ENCODE data around the gene KCNT2.

The KCNT2 gene

GRCh38 chr1:196442366-196442765 is 165.9 kb downstream of the KCNT2 start:
- DNase-seq: no peak

GRCh38 chr1:196440711-196441110 is 167.5 kb downstream of the KCNT2 start:
- DNase-seq: no peak

GRCh38 chr1:196438329-196438728 is 169.9 kb downstream of the KCNT2 start:
- DNase-seq: no peak

GRCh38 chr1:196437671-196438070 is 170.6 kb downstream of the KCNT2 start:
- DNase-seq: no peak

GRCh38 chr1:196433000-196433399 is 175.2 kb downstream of the KCNT2 start:
- no peak for DNase-seq

- DNase-seq: no peak
Observed at GRCh38 chr1:196427976-196428734, 180.1 kb downstream of the KCNT2 start.

- no peak for DNase-seq
Observed at GRCh38 chr1:196425513-196425912, 182.7 kb downstream of the KCNT2 start.

GRCh38 chr1:196423612-196424011 is 184.6 kb downstream of the KCNT2 start:
- DNase-seq: no peak

- DNase-seq: no peak
Observed at GRCh38 chr1:196418772-196419171, 189.5 kb downstream of the KCNT2 start.

GRCh38 chr1:196415978-196416377 is 192.3 kb downstream of the KCNT2 start:
- DNase-seq: no peak

- no peak for DNase-seq
Observed at GRCh38 chr1:196412326-196412725, 195.9 kb downstream of the KCNT2 start.

- no peak for DNase-seq
Observed at GRCh38 chr1:196410768-196411167, 197.5 kb downstream of the KCNT2 start.

GRCh38 chr1:196409586-196409985 is 198.7 kb downstream of the KCNT2 start:
- DNase-seq: no peak

- DNase-seq: no peak
Observed at GRCh38 chr1:196407358-196408051, 200.7 kb downstream of the KCNT2 start.

- no peak for DNase-seq
Observed at GRCh38 chr1:196405839-196406238, 202.4 kb downstream of the KCNT2 start.

- no peak for DNase-seq
Observed at GRCh38 chr1:196403803-196404690, 204.2 kb downstream of the KCNT2 start.

- DNase-seq: no peak
Observed at GRCh38 chr1:196401891-196402290, 206.3 kb downstream of the KCNT2 start.

- no peak for DNase-seq
Observed at GRCh38 chr1:196401452-196401833, 206.8 kb downstream of the KCNT2 start.

- no peak for DNase-seq
Observed at GRCh38 chr1:196400478-196401451, 207.5 kb downstream of the KCNT2 start.

GRCh38 chr1:196399713-196400112 is 208.5 kb downstream of the KCNT2 start:
- DNase-seq: no peak

GRCh38 chr1:196393742-196394141 is 214.5 kb downstream of the KCNT2 start:
- DNase-seq: no peak

- DNase-seq: no peak
Observed at GRCh38 chr1:196393282-196393681, 215.0 kb downstream of the KCNT2 start.
